Mucosa of descending colon (tissue), 3 donors: Measurements from ENCODE around the gene HIVEP1. TPM values are rescaled to one million over a fixed set of nuclear protein-coding genes. Genes with fewer than 3 reads are reported as not detected.

Experiments used
- ATAC-seq: fragments of 200-7000 bp; cut with Tn5 transposase; one replicate; pipeline ENCODE4 v1.9.1; 2020; ENCODE audit warnings: mild to moderate bottlenecking, moderate library complexity
- DNase-seq, 3 donors: peaks; one replicate each; pipeline ENCODE4 v3.0.0-alpha.2; 2020
- H3K36me3 ChIP-seq: fragments of 200-600 bp; one replicate; pipeline ENCODE4 v1.8.0; 2021; ENCODE audit warnings: low read depth, mild to moderate bottlenecking
- H3K4me1 ChIP-seq: fragments of 200-600 bp; one replicate; pipeline ENCODE4 v1.8.0; 2021; ENCODE audit warnings: low read depth, mild to moderate bottlenecking
- H3K4me3 ChIP-seq: fragments of 200-600 bp; one replicate; pipeline ENCODE4 v1.8.0; 2021; ENCODE audit warnings: mild to moderate bottlenecking
- H3K9me3 ChIP-seq: fragments of 200-600 bp; one replicate; pipeline ENCODE4 v1.8.0; 2021; ENCODE audit warnings: mild to moderate bottlenecking
- intact Hi-C, 2 donors: fragments of 100-400 bp; cut with DNase I in 1 of 2; cut with micrococcal nuclease in 1 of 2; formaldehyde crosslinking; loops; one replicate each; pipeline versions ENCODE4 v1.11.0 to v1.11.1; 2022; cut with DNase I, micrococcal nuclease
- total RNA-seq, 3 donors: library from RNA; stranded (reverse); fragmentation: NEBNext Ultra II Directional in 2 of 3; extraction: Animal tissue kit (Norgen Biotek cat#: 25700) in 2 of 3; gene quantifications; one replicate each; pipeline versions ENCODE4 v1.2.1 to v1.2.4, GENCODE V29; 2021 to 2023
- TF ChIP-seq, protein P1 (sequence below): fragments of 200-600 bp; IDR thresholded peaks from one replicate; pipeline ENCODE4 v1.8.0; 2022; ENCODE audit warnings: antibody characterized with exemption, mild to moderate bottlenecking
- donor health status: DM: no; HTN: no; CAD: no; lungs with moderate emphysema.
- donor health status: DM: no; HTN: no; CAD: no.
- donor health status: DM: no; HTN: yes; CAD: no.

Gene HIVEP1
- total RNA-seq, 3 donors from 2014 or later: 27.6 to 37.3 (median 35.8) TPM

- DNase-seq: no peak
- H3K4me3 ChIP-seq: no peak overlapping the region
- ATAC-seq: no peak
- no peaks in the 10 kb centered on the region for H3K4me1 ChIP-seq
- no peaks in the 10 kb centered on the region for H3K9me3 ChIP-seq
- TF ChIP-seq, protein P1, sequence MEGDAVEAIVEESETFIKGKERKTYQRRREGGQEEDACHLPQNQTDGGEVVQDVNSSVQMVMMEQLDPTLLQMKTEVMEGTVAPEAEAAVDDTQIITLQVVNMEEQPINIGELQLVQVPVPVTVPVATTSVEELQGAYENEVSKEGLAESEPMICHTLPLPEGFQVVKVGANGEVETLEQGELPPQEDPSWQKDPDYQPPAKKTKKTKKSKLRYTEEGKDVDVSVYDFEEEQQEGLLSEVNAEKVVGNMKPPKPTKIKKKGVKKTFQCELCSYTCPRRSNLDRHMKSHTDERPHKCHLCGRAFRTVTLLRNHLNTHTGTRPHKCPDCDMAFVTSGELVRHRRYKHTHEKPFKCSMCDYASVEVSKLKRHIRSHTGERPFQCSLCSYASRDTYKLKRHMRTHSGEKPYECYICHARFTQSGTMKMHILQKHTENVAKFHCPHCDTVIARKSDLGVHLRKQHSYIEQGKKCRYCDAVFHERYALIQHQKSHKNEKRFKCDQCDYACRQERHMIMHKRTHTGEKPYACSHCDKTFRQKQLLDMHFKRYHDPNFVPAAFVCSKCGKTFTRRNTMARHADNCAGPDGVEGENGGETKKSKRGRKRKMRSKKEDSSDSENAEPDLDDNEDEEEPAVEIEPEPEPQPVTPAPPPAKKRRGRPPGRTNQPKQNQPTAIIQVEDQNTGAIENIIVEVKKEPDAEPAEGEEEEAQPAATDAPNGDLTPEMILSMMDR: no peak
- intact Hi-C loops: no loop called here
- no peaks in the 10 kb centered on the region for H3K36me3 ChIP-seq
These were observed 38.0 kb upstream of the HIVEP1 start for GRCh38 chr6:11974089-11974488.

DNA sequence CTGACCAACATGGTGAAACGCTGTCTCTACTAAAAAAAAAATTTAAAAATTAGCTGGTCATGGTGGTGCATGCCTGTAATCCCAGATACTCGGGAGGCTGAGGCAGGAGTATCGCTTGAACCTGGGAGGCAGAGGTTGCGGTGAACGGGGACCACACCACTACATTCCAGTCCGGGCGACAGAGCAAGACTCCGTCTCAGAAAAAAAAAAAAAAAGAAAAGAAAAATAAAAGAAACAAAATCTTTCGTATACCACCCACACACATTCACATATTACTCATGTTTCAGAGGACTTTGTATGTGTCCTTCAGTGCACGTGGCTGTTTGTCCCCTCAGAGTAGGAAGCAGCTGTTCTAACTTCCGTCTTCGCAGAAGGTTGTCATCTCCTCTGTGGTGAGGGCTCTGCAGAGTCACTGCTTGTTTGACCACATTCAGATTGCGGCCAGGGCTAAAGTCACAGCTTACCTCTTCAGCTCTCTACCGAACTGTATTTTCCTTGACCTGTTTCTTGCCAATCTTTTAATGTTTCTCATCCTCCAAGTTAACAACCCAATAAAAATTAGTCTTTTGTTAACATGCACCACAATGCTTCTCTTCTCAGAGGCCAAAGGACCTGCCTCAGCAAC is 36.6 kb upstream of the HIVEP1 start:
- intact Hi-C loops: no loop called here
- no peaks in the 10 kb centered on the region for H3K9me3 ChIP-seq
- DNase-seq (peak in 2 of 3 donors; percentile 29 to 46), ATAC-seq (peak; percentile 80)
- TF ChIP-seq, protein P1: no peak
- no peak overlapping the region for H3K4me3 ChIP-seq
- no peaks in the 10 kb centered on the region for H3K36me3 ChIP-seq
- no peaks in the 10 kb centered on the region for H3K4me1 ChIP-seq

GRCh38 chr6:11976489-11976888 is 35.6 kb upstream of the HIVEP1 start:
- TF ChIP-seq, protein P1: no peak
- Histone ChIP-seq H3K9me3 (no peaks in the 10 kb centered on the region), H3K36me3 (no peaks in the 10 kb centered on the region), H3K4me3 (no peak overlapping the region), H3K4me1 (no peaks in the 10 kb centered on the region)
- DNase-seq (no peak), ATAC-seq (no peak)
- intact Hi-C loops: no loop called here

DNA sequence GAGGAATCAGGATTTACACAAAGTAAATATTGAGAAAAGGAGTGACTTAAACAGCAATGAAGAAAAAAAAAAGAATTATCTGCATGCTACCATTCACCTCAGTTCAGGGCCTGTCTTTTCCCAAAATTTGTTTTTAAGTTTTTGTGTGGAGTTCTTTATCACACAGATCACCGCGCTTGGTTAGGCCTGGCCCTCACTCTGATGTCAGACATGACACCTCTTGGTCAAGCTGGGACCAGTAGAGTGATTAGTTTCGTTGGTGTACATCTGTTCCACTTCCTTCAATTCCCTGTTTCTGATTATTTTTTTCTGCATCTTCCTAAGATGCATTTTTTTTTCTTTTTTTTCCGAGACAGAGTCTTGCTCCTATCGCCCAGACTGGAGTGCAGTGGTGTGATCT is 34.9 kb upstream of the HIVEP1 start:
- no peaks in the 10 kb centered on the region for H3K36me3 ChIP-seq
- no peak for ATAC-seq
- H3K9me3 ChIP-seq: no peaks in the 10 kb centered on the region
- H3K4me3 ChIP-seq: no peak overlapping the region
- TF ChIP-seq, protein P1: no peak
- intact Hi-C loops: no loop called here
- DNase-seq: no peak
- no peaks in the 10 kb centered on the region for H3K4me1 ChIP-seq

- Histone ChIP-seq H3K4me1 (no peaks in the 10 kb centered on the region), H3K36me3 (no peaks in the 10 kb centered on the region), H3K4me3 (no peak overlapping the region), H3K9me3 (no peaks in the 10 kb centered on the region)
- TF ChIP-seq, protein P1: no peak
- intact Hi-C loops: no loop called here
- ATAC-seq (no peak), DNase-seq (no peak)
These were observed 34.4 kb upstream of the HIVEP1 start for GRCh38 chr6:11977738-11978137.
